Measurements from ENCODE around the gene TSPO2. TPM values are rescaled to one million over a fixed set of nuclear protein-coding genes. Genes with fewer than 3 reads are reported as not detected.

Gene TSPO2
- total RNA-seq (2021) (not detected in 2 replicates), Bru-seq, nascent RNA (not detected), BruChase-seq, experiment 1, labeled RNA remaining after a 2-hour chase (not detected), BruChase-seq, experiment 2, labeled RNA remaining after a 6-hour chase (not detected)
- long read RNA-seq = 0 reads

GRCh38 chr6:41042226-41043055 is at the start of gene TSPO2:
Gene TSPO2 (plus strand): TSS chr6:41042467. CDS start chr6:41042986, 519 bp downstream.
- Histone ChIP-seq H3K79me2 (ENCODE audit: low read depth) (no peaks in the 10 kb centered on the region), H3K36me3 (ENCODE audit: low read depth) (no peaks in the 10 kb centered on the region), H3K9me2 (ENCODE audit: insufficient read depth) (no peaks in the 10 kb centered on the region), H3K4me1 (replicated peaks; ENCODE audit: insufficient read depth) (peaks cover 12% of the 10 kb centered on the region), H3K4me2 (no peak within 1 kb of the TSS), H2AFZ (no peak within 1 kb of the TSS), H3K9me3 (ENCODE audit: insufficient read depth, low read depth) (no peaks in the 10 kb centered on the region), H3K27ac (no peak within 1 kb of the TSS), H4K20me1 (ENCODE audit: insufficient read depth) (no peaks in the 10 kb centered on the region), H3K4me3 (no peak within 1 kb of the TSS), H3F3A (ENCODE audit: insufficient read depth, low read depth) (no peaks in the 10 kb centered on the region; the same call in 1 of the 2 replicates), H3K27me3 (ENCODE audit: insufficient read depth, low read depth) (no peaks in the 10 kb centered on the region)
- ChIA-PET POLR2A (ENCODE audit: unreplicated experiment) (no interaction called here), CTCF (interaction anchor here (0.8 to 1.0 kb wide), 2 partner anchors 43 to 45 kb away, joined by 3 to 4 read pairs; no protein-coding TSS in a partner anchor)
- BruUV-seq (replicated peaks) = no TSS peak
- no peak for TF ChIP-seq EZH2 (IDR thresholded peaks at IDR 0.05; ENCODE audit: low read depth)
- TF ChIP-seq CTCF (conservative IDR thresholded peaks at IDR 0.05) = no peak
- intact Hi-C loops (cut with micrococcal nuclease; ENCODE audit: unreplicated experiment) = no loop called here
- no peak for DNase-seq

GRCh38 chr6:40992746-40993145 is 49.5 kb upstream of the TSPO2 start:
- BruUV-seq (replicated peaks) = no TSS peak
- H3K4me2 ChIP-seq = no peak overlapping the region

More at GRCh38 chr6:40992746-40993145, 49.5 kb upstream of the TSPO2 start:
- H2AFZ ChIP-seq = no peak overlapping the region
- no peak for DNase-seq
- no peaks in the 10 kb centered on the region for H3K36me3 ChIP-seq (ENCODE audit: low read depth)
- ChIA-PET CTCF (no interaction called here), POLR2A (ENCODE audit: unreplicated experiment) (no interaction called here)
- peaks cover 16% of the 10 kb centered on the region for H3F3A ChIP-seq (ENCODE audit: insufficient read depth, low read depth)
- H3K4me1 ChIP-seq (replicated peaks; ENCODE audit: insufficient read depth) = peaks cover 23% of the 10 kb centered on the region
- TF ChIP-seq EZH2 (IDR thresholded peaks at IDR 0.05; ENCODE audit: low read depth) (no peak), CTCF (conservative IDR thresholded peaks at IDR 0.05) (no peak)
- H3K9me3 ChIP-seq (ENCODE audit: insufficient read depth, low read depth) = no peaks in the 10 kb centered on the region
- no peaks in the 10 kb centered on the region for H4K20me1 ChIP-seq (ENCODE audit: insufficient read depth)
- H3K79me2 ChIP-seq (ENCODE audit: low read depth) = no peaks in the 10 kb centered on the region
- no peak overlapping the region for H3K4me3 ChIP-seq
- intact Hi-C loops (cut with micrococcal nuclease; ENCODE audit: unreplicated experiment) = no loop called here
- no peak overlapping the region for H3K27ac ChIP-seq
- H3K27me3 ChIP-seq (ENCODE audit: insufficient read depth, low read depth) = peaks cover 16% of the 10 kb centered on the region; the same call in 1 of the 2 replicates
- no peaks in the 10 kb centered on the region for H3K9me2 ChIP-seq (ENCODE audit: insufficient read depth)

Data from PC-9 (cell line).